HG02588 (cell line): ENCODE measurements around the gene NFIX.

Experiments used
- ATAC-seq: cut with Tn5 transposase; IDR thresholded peaks from one replicate; pipeline ENCODE4 v1.9.1; 2021; ENCODE audit warnings: mild to moderate bottlenecking, moderate library complexity; ENCODE audit not compliant: unreplicated experiment

The NFIX gene

GRCh38 chr19:13089139-13089856 is 94.0 kb downstream of the NFIX start:
- no peak for ATAC-seq

DNA sequence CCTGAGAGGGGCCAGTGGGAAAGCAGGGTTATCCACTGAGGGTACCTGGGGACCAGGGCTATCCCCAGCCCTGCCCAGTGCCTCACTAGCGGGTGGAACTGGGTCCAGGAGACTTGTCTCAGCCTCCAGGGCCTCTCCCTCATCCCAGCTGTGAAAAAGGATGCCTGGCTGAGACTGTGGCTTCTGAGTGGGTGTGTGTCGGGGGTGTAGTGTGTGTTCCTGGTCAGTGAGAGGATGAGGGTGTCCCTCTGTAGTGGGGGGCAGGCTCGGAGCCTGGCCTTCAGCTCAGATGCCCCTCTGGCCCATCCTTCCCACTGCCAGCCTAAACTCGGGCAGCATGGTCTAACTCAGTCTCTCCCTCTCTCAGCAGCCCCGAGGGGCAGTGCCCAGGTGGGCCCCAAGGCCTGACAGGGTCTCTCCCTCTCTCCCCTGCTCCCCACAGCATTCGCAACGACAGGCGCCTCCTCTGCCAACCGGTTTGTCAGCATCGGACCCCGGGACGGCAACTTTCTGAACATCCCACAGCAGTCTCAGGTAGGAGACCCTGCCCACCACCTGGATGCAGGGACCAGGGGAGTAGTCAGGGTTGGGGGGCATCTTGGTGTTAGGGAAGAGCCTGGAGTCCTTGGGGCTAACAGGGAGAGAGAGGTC is 94.7 kb downstream of the NFIX start:
- ATAC-seq: no peak

DNA sequence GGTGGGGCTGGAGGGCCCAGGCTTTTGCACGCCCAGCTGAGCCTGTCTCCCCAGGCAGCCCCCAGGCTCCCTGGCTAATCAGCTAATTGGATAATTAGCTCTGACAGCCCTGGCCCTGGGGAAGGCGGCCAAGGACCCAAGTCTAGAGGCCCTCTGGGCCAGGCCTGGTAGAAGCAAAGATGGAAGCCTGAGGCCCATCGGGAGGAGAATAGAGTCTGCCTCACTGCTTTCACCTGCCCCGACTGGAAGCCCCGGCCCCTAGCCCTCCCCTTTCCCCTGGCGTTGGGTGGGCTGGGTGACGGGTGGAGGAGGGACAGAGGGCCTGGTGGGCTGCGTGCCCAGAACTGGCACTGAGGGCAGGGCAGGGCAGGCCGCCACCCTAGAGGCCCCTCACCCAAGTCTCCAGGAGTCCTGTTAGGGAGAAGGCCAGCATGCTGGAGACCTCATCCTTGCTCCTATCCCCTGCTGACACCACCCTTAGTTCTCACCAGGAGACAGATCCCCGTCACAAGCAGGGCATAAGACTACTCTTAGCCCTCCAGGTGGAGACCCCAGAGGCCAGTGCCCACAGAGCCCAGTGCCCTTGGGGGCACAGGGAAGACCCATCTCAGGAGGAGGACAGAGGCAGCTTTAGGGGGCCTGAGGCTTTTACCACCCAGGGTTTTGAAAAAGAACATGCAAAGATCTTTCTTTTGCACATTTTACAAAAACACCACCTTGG is 95.4 kb downstream of the NFIX start:
- ATAC-seq: no peak

DNA sequence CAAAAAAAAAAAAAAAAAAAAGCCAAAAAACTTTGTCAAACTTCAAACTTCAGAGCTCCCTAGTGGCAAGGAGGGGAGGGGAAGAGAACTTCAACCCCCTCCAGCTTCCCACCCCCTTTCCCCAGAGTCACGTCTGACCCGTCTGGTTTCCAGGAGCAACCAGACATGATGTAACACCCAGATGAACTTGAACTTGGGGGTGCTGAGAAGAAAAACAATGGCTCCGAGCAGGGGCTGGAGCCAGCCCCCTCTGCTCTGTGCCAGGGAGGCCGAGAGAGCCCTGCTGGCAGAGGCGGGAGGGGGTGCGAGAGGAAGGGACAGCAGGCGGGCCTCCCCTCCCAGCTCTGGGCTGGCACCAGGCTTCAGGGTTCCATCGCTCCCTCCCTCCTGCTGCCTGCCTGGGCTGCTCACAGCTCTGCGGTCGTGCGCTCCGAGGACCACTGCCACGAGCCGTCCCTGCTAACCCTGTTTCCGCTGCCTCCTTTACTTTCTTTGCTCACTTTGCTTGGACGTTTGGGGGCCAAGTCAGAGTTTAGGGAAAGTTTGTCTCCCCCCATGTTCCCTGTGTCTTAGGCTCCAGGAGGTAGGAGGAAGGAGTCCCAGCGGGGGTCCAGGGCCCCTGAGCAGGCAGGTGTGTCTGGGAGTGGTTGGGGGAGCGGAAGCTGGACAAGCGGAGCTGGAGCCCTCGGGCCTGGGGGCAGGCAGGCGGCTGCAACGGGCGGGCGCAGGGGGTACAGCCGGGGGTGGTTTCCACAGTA is 96.3 kb downstream of the NFIX start:
- no peak for ATAC-seq

DNA sequence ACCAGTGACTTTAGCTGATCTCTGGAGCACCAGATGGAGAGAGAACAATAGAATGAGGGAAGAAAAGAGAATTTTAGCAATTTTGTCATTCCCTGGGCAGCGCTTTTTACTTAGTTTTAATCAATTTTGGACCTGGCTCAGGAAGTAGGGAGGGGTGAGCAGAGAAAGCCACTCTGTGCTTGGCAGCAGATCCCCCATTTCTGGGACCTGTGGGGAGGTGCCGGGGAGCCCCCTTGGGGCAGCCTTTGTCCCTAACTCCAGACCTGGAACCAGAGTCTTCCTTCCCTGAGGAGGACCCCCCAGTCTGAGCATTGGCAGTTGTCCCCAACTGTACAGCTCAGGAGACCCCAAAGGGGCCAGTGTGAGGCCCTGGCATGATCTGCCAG is 96.9 kb downstream of the NFIX start:
- no peak for ATAC-seq

DNA sequence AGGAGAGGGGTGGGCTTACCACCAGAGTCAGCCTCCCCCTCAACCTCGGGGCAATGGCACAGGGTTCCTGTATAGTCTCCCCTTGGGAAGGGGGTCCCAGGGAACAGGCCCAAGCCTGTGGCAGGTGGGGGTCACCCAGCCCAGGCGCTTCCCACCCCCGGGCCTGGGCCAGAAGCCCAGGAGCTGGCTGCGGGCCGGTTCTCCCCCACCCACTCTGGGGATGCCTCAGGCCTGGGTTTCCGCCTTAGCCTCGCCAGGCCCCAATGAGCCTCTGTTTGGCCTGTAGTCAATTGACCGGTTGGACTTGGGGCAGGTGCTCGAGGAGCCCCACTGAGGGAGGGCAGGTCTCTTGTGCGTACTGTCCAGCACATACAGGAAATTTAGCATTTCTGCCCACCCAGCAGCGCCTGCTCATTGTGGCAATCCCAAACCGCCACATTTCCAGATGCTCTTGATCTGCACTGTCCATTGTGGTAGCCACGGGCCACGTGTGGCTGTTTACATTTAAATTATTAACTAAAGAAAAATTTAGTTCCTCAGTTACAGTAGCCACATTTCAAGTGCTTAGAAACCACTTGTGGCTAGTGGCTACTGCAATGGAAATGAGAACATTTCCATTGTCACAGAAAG is 97.4 kb downstream of the NFIX start:
- ATAC-seq: no peak

DNA sequence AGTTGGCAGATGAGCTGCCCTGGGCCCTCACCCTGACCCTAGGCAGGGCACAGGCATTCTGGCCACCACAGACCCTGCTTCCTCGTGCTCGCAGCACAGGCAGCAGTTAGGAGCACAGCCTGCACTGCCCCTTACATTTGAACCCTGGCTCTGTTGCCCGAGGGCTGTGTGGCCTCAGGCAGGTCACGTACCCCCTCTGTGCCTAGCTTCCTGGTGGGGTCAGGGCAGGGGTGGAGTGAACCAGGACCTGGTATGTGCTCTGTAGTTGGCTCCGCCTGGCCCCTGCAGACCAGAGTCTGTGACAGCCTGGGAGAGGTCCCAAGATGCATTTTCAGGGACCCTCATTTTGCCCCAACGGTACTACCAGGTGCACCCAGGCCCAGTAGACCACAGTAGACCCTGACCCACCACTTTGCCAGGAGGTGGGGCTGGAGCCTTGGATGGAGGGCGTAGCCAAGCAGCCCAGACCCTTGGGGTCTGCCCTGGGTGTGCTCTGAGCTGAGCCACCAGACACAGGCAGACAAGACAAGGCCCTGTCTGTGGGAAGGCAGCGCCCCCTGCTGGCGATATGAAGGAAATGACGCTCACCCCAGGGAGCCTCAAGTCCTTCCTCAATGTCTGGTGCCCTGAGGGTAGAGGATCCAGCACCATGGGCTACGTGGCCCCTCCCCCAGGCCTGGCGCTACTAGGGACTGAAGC is 98.3 kb downstream of the NFIX start:
- peak; percentile 48 for ATAC-seq

GRCh38 chr19:13094106-13094504 is 98.8 kb downstream of the NFIX start:
- no peak for ATAC-seq

DNA sequence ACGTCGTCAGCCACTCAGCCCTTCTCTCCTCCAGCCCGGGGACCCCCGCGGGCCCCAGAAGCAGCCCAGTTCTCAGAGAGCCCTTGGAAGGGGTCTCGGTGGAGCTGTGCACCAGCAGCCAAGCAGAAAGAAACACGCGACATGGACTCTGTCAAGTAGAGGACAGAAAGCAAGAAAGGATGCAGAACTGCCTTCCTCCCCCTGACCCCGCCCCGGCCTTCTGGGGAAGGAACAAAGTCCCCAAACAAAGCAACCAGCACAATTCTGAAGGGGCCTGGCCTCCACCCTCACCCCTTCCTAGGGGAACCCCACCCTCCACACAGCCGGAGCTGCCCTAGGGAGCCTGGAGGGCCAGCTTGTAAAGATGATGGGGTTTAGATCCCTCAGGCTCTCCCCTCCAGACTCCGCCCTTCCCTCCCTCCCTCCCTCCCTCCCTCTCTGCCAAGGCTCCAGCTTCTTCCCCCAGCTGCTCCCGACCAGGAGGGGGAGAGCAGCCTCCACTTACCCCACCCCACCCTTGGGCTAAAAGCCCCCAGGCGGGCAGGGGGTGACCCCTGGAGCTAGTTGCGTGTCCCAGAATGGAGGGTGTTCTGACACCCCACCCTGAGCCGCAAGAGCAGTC is 99.6 kb downstream of the NFIX start:
- ATAC-seq: no peak

DNA sequence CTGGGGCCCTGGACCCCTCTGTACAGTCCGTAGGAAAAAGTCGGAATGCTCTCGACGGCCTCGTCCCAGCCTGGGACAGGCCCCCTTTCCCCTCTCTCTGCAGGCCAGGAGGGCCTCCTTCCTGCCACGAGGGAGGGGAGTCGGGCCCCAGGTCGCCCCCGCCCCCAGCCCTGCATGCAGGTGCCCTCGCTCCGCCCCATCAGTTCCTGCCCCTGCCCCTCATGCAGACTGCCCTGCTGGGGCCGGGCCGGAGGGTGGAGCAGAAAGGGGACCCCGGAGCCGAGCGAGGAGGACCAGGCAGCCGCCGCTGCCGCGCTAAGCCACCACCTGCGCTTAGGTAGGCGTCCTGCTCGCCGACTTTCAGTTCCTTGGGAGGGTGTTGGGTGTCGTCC is 100.1 kb downstream of the NFIX start:
- ATAC-seq: no peak

DNA sequence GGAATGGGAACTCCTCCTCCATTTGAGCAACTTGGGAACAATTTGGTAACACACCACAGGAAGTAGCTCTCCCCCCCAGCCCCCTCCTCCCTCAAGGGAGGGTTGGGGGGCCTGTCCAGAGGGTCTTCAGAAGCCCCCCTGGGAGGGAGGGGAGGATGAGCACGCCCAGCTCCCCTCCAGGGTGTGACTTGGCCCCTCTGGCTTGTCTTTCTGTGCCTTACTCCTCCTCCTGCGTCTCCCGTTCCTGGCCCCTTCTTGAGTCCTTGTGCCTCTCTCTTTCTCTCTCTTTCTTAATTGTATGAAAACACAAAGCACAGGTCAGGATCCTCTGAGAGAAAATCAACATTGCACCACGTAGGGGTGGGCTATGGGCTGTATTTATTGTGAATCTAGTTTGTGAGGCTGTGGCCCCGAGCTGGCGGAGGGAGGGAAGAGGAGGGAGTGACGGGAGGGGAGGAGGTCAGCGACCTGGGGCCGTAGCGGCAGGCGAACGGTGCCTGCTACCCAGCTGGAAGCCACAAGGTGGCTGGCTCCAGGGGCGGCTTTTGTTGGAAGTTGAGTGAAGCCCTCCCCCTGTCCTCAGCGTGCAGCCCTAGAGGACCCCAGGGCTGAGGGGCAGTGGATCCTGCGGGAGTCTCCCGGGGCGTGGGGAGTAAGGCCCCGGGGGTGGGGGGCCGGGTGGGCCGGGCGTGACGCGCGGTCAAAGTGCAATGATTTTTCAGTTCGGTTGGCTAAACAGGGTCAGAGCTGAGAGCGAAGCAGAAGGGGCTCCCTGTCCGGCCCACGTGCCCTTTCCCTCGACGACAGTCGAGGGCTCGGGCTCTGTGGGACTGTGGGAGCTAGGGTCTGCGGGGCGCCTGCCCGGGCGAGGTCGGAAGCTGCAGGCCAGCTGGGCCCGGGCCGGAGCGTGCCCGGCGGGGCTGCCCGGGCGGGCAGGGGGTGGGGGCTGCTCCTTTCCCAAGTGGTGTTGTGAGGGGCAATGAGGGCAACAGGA is 101.0 kb downstream of the NFIX start:
- no peak for ATAC-seq

DNA sequence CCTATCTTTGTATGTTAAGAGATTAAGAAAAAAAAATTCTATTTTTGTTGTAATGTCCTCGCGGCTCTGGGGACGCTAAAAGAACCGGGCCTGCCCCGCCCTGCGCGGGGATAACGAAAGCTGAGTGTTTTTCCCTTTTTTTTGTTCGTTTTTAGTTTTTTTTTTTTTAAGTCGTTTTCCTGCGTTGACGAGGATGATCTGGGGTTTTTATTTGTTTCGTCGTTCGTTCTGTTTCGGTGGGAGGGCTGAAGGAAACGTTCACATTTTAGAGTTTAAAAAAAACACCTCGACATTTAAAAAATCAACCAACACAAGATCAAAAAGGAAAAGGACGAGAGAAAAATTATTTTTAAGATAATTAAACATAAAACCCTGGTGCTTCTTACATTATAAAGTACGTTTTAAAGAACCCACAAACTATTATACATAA is 101.8 kb downstream of the NFIX start:
- no peak for ATAC-seq

GRCh38 chr19:13097463-13098258 is 102.4 kb downstream of the NFIX start:
- ATAC-seq: no peak

- ATAC-seq: no peak
These were observed 103.2 kb downstream of the NFIX start for GRCh38 chr19:13098277-13099072.

DNA sequence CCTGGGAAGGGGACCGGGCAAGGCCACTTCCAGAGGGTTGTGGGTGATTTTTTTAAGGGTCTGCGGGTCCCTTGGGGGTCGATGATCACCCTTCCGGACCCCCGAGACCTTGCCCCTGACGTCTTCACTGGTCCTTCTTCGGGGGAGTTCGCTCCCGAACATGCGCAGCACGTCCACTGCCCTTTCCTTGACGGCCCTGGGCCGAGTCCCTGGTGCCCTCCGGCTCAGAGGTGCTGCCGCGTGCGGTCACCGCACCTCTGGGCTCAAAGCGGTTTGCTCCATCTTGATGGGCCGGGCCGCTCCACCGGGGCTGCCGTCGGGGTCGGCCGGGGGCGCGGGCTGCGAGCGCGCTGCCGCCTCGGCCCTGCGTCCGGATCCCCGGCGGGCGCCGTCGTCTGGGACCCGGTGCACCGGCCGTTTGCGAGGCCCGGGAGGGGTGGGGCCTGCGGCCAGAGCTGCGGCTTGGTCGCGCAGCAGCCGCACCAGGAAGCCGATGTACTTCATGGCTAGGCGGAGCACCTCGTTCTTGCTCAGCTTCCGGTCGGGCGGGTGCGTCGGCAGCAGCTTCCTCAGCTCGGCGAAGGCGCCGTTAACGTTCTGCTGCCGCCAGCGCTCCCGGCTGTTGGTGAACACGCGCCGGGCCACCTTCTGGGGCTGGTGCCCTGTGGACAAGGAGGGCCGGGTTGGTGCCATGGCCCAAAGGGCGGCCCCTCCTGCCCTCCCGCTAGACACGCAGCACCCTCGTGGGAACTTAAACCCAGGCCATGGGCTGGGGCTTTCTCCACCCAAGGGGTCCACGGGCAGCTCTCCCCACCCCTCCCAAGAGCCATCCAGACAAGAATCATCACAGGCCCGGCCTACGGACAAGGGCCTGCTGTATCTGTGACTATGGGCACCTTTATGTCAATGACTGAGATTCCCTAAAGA is 104.1 kb downstream of the NFIX start:
- no peak for ATAC-seq

DNA sequence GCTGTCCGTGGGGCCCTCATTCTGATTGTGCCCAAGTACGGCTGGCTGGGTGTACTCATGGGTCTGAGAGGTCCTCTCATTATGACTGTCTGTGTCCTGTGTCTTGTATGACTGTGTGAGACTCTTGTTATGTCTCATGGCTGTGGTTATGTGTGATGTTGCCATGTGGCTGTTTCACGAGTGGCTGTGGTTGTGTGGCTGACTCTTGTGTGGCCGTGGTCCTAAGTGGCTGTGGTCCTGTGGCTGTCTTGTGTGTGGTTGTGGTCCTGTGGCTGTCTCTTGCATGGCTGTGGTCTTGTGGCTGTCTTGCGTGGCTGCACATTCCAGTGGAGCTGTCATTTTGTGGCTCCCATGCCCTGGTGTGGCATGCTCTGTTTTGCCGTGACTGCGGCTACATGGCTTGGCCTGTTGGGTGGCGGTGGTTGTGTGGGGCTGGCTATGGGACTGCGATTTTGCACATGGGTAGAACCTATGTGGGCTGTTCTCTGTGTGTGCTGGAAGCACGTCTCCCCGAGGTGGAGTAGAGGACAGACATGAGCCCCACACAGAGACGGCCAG is 104.8 kb downstream of the NFIX start:
- ATAC-seq: no peak
